Measurements from ENCODE around the gene EPB41L3. TPM values are rescaled to one million over a fixed set of nuclear protein-coding genes. Genes with fewer than 3 reads are reported as not detected.
A peak's percentile ranks its signal among the peaks of the same experiment; 100 is the strongest.
"Not testable (repeated sequence)": the region's sequence is repeated elsewhere in the genome, so short reads cannot be mapped to it uniquely, and the experiment has no call there.

EPB41L3 gene
- total RNA-seq (100 to 1,000 TPM in 1 of 2 donors, 10 to 100 TPM in 1; 99.6 to 226 TPM), polyA plus RNA-seq (ENCODE audit: insufficient read length in 2 of 2) (100 to 1,000 TPM; 157 to 168 TPM)
- long read RNA-seq, donor 1, full-length matches to known transcripts = 3 of 8 reads
- long read RNA-seq, donor 1, partial matches to known transcripts = 5 of 8 reads
- long read RNA-seq, donor 1, other reads (novel, unspliced or antisense) = 0 of 8 reads
- long read RNA-seq, donor 2 = 0 reads
- long read RNA-seq, donor 3, partial matches to known transcripts = 5 of 7 reads
- long read RNA-seq, donor 3, other reads (novel, unspliced or antisense) = 0 of 7 reads
- long read RNA-seq, donor 4, partial matches to known transcripts = 0 of 1 reads
- long read RNA-seq, donor 4, other reads (novel, unspliced or antisense) = 0 of 1 reads

- H3K4me1 ChIP-seq (ENCODE audit: control insufficient read depth, insufficient read depth, low read length) = peaks cover 10% of the 10 kb centered on the region
- H3K4me3 ChIP-seq (ENCODE audit: low read depth, low read length) = peak within 1 kb of the TSS; percentile 64
- WGBS (ENCODE audit: insufficient coverage) = under 1% methylated on average over 52 of the region's 57 CpGs
- H3K36me3 ChIP-seq (ENCODE audit: control insufficient read depth, insufficient read depth, low read length) = no peaks in the 10 kb centered on the region
- DNase-seq (ENCODE audit: low read depth in 4 of 6, low spot score in 6 of 6) = peak in 2 of 6 donors; percentile 65 to 79
- H3K27ac ChIP-seq (ENCODE audit: low read depth, low read length) = peak within 1 kb of the TSS; percentile 61
- H3K9me3 ChIP-seq (ENCODE audit: control insufficient read depth, insufficient read depth, low read length) = no peaks in the 10 kb centered on the region
- H3K27me3 ChIP-seq (ENCODE audit: control insufficient read depth, insufficient read depth, low read length) = no peaks in the 10 kb centered on the region
Measured at GRCh38 chr18:5543773-5544389, at the start of gene EPB41L3. EPB41L3 (minus strand) TSS chr18:5543997; CDS start chr18:5489183, 54,814 bp downstream.

- no peaks in the 10 kb centered on the region for H3K4me1 ChIP-seq (ENCODE audit: control insufficient read depth, insufficient read depth, low read length)
- H3K27ac ChIP-seq (ENCODE audit: low read depth, low read length) = no peak overlapping the region
- H3K36me3 ChIP-seq (ENCODE audit: control insufficient read depth, insufficient read depth, low read length) = no peaks in the 10 kb centered on the region
- H3K4me3 ChIP-seq (ENCODE audit: low read depth, low read length) = no peak overlapping the region
- DNase-seq (ENCODE audit: low read depth in 4 of 6, low spot score in 6 of 6) = no peak
- no peaks in the 10 kb centered on the region for H3K27me3 ChIP-seq (ENCODE audit: control insufficient read depth, insufficient read depth, low read length)
- no peaks in the 10 kb centered on the region for H3K9me3 ChIP-seq (ENCODE audit: control insufficient read depth, insufficient read depth, low read length)
Measured at GRCh38 chr18:5588529-5588928, 44.7 kb upstream of the EPB41L3 start.

DNA sequence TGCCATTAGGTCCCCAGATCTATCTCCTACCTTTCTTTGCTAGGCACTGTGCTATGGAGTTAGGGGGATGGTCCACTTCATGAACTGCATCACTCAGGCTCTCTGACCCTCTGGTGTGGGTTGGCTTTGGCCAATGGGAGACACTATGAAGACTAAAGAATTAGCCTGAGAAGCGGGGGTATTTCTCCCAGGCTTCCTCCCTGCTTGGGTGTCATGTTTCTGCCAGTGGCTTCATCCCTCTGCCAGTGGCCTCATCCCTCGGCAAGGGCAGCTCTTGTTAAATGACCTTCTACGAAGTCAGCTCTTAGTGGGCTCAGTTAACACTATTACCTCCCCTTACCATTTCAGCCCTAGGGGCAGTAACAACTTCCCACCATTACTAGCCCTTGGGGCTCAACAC lies 41.9 kb upstream of the EPB41L3 start:
- Histone ChIP-seq H3K27ac (ENCODE audit: low read depth, low read length) (peak overlapping the region; percentile 49), H3K27me3 (ENCODE audit: control insufficient read depth, insufficient read depth, low read length) (no peaks in the 10 kb centered on the region), H3K36me3 (ENCODE audit: control insufficient read depth, insufficient read depth, low read length) (no peaks in the 10 kb centered on the region), H3K9me3 (ENCODE audit: control insufficient read depth, insufficient read depth, low read length) (no peaks in the 10 kb centered on the region), H3K4me1 (ENCODE audit: control insufficient read depth, insufficient read depth, low read length) (no peaks in the 10 kb centered on the region), H3K4me3 (ENCODE audit: low read depth, low read length) (no peak overlapping the region)
- WGBS (ENCODE audit: insufficient coverage) = 87% methylated on average over 3 of the region's 3 CpGs
- no peak for DNase-seq (ENCODE audit: low read depth in 4 of 6, low spot score in 6 of 6)

GRCh38 chr18:5584746-5585417 lies 41.1 kb upstream of the EPB41L3 start:
- no peaks in the 10 kb centered on the region for H3K9me3 ChIP-seq (ENCODE audit: control insufficient read depth, insufficient read depth, low read length)
- H3K27me3 ChIP-seq (ENCODE audit: control insufficient read depth, insufficient read depth, low read length) = no peaks in the 10 kb centered on the region
- peak overlapping the region; percentile 49 for H3K27ac ChIP-seq (ENCODE audit: low read depth, low read length)
- no peak overlapping the region for H3K4me3 ChIP-seq (ENCODE audit: low read depth, low read length)
- 82% methylated on average over 3 of the region's 7 CpGs for WGBS (ENCODE audit: insufficient coverage)
- DNase-seq (ENCODE audit: low read depth in 4 of 6, low spot score in 6 of 6) = no peak
- no peaks in the 10 kb centered on the region for H3K4me1 ChIP-seq (ENCODE audit: control insufficient read depth, insufficient read depth, low read length)
- no peaks in the 10 kb centered on the region for H3K36me3 ChIP-seq (ENCODE audit: control insufficient read depth, insufficient read depth, low read length)

GRCh38 chr18:5582849-5583681 lies 39.3 kb upstream of the EPB41L3 start:
- H3K4me1 ChIP-seq (ENCODE audit: control insufficient read depth, insufficient read depth, low read length) = no peaks in the 10 kb centered on the region
- H3K27me3 ChIP-seq (ENCODE audit: control insufficient read depth, insufficient read depth, low read length) = no peaks in the 10 kb centered on the region
- no peak overlapping the region for H3K27ac ChIP-seq (ENCODE audit: low read depth, low read length)
- no peak overlapping the region for H3K4me3 ChIP-seq (ENCODE audit: low read depth, low read length)
- no peaks in the 10 kb centered on the region for H3K36me3 ChIP-seq (ENCODE audit: control insufficient read depth, insufficient read depth, low read length)
- WGBS (ENCODE audit: insufficient coverage) = 71% methylated on average over 8 of the region's 10 CpGs
- no peak for DNase-seq (ENCODE audit: low read depth in 4 of 6, low spot score in 6 of 6)
- H3K9me3 ChIP-seq (ENCODE audit: control insufficient read depth, insufficient read depth, low read length) = no peaks in the 10 kb centered on the region

- no peak for DNase-seq (ENCODE audit: low read depth in 4 of 6, low spot score in 6 of 6)
- no peak overlapping the region for H3K27ac ChIP-seq (ENCODE audit: low read depth, low read length)
- no peak overlapping the region for H3K4me3 ChIP-seq (ENCODE audit: low read depth, low read length)
- no peaks in the 10 kb centered on the region for H3K4me1 ChIP-seq (ENCODE audit: control insufficient read depth, insufficient read depth, low read length)
- 12% methylated on average over 5 of the region's 5 CpGs for WGBS (ENCODE audit: insufficient coverage)
- H3K36me3 ChIP-seq (ENCODE audit: control insufficient read depth, insufficient read depth, low read length) = no peaks in the 10 kb centered on the region
- H3K9me3 ChIP-seq (ENCODE audit: control insufficient read depth, insufficient read depth, low read length) = no peaks in the 10 kb centered on the region
- H3K27me3 ChIP-seq (ENCODE audit: control insufficient read depth, insufficient read depth, low read length) = no peaks in the 10 kb centered on the region
Measured at GRCh38 chr18:5582076-5582475, 38.3 kb upstream of the EPB41L3 start.

GRCh38 chr18:5574843-5575242 lies 31.0 kb upstream of the EPB41L3 start:
- Histone ChIP-seq H3K9me3 (ENCODE audit: control insufficient read depth, insufficient read depth, low read length) (no peaks in the 10 kb centered on the region), H3K4me1 (ENCODE audit: control insufficient read depth, insufficient read depth, low read length) (no peaks in the 10 kb centered on the region), H3K36me3 (ENCODE audit: control insufficient read depth, insufficient read depth, low read length) (no peaks in the 10 kb centered on the region), H3K27me3 (ENCODE audit: control insufficient read depth, insufficient read depth, low read length) (no peaks in the 10 kb centered on the region), H3K4me3 (ENCODE audit: low read depth, low read length) (no peak overlapping the region), H3K27ac (ENCODE audit: low read depth, low read length) (no peak overlapping the region)
- no CpG with 5 or more reads among the region's 1 CpG for WGBS (ENCODE audit: insufficient coverage)
- DNase-seq (ENCODE audit: low read depth in 4 of 6, low spot score in 6 of 6) = no peak

- Histone ChIP-seq H3K27me3 (ENCODE audit: control insufficient read depth, insufficient read depth, low read length) (no peaks in the 10 kb centered on the region), H3K27ac (ENCODE audit: low read depth, low read length) (peak overlapping the region; percentile 69), H3K36me3 (ENCODE audit: control insufficient read depth, insufficient read depth, low read length) (no peaks in the 10 kb centered on the region), H3K4me3 (ENCODE audit: low read depth, low read length) (no peak overlapping the region), H3K4me1 (ENCODE audit: control insufficient read depth, insufficient read depth, low read length) (no peaks in the 10 kb centered on the region), H3K9me3 (ENCODE audit: control insufficient read depth, insufficient read depth, low read length) (no peaks in the 10 kb centered on the region)
- WGBS (ENCODE audit: insufficient coverage) = 100% methylated on average over 2 of the region's 2 CpGs
- DNase-seq (ENCODE audit: low read depth in 4 of 6, low spot score in 6 of 6) = no peak
Measured at GRCh38 chr18:5571666-5572065, 27.9 kb upstream of the EPB41L3 start.

- not testable (repeated sequence) for H3K27me3 ChIP-seq (ENCODE audit: control insufficient read depth, insufficient read depth, low read length); H3K4me1 ChIP-seq (ENCODE audit: control insufficient read depth, insufficient read depth, low read length); H3K36me3 ChIP-seq (ENCODE audit: control insufficient read depth, insufficient read depth, low read length); H3K27ac ChIP-seq (ENCODE audit: low read depth, low read length); H3K9me3 ChIP-seq (ENCODE audit: control insufficient read depth, insufficient read depth, low read length); H3K4me3 ChIP-seq (ENCODE audit: low read depth, low read length)
- no CpG with 5 or more reads among the region's 2 CpGs for WGBS (ENCODE audit: insufficient coverage)
- peak in 2 of 6 donors; percentile 41 to 51 for DNase-seq (ENCODE audit: low read depth in 4 of 6, low spot score in 6 of 6)
Measured at GRCh38 chr18:5570613-5571012, 26.8 kb upstream of the EPB41L3 start.

Data from spinal cord (tissue), 10 donors.